Spleen (tissue), 7 donors: ENCODE measurements around the gene ZDHHC14.

Source experiments
- POLR2A ChIP-seq, 3 donors: fragments of 450-650 bp; IDR thresholded peaks; one replicate each; pipeline ENCODE4 v1.5.1; 2017; ENCODE audit warnings: antibody characterized with exemption in 3 of 3, mild to moderate bottlenecking in 1 of 3
- POLR2AphosphoS5 ChIP-seq, 3 donors: sonication (generic); formaldehyde crosslinking; IDR thresholded peaks; one replicate each; pipeline ENCODE4 v1.5.1; 2017; ENCODE audit warnings: antibody characterized with exemption in 3 of 3
- TF ChIP-seq, protein P1 (sequence below), 11 experiments: fragments of 200-600 bp in 7 of 11; fragments of 450-650 bp in 4 of 11; sonication (generic) in 4 of 11; IDR thresholded peaks in 8 of 11; conservative IDR thresholded peaks in 3 of 11; 1 replicate in 7 of 11; 2 replicates in 4 of 11; pipeline versions ENCODE4 v1.4.0 to v1.8.0; 2016 to 2021; ENCODE audit warnings: antibody characterized with exemption in 11 of 11, inconsistent platforms in 4 of 11, mild to moderate bottlenecking in 1 of 11
- donor health status: DM: no; HTN: no; CAD: no; lungs with moderate emphysema.
- donor health status: DM: no; HTN: no; CAD: no.
- donor health status: DM: no; HTN: no; CAD: no.

DNA sequence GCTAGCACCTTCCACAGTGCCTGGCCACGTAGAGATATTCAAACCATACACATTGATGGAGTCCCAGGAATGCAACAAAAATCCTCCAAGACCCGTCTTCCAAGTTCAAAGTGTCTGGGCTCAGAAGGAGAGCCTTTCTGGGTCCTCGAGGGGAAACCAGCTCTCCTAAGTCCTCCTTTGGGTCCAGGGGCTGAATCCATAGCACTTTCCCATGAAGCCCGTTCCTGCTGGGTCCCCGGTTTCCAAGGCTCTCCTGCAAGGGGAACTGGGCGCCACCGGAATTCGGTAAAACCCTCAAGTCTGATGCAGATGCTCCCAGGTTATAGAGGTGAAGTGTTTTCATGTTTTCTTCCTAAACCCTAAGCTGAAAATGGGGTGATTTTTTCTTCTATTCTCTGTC lies 340.8 kb downstream of the ZDHHC14 start:
- TF ChIP-seq, protein P1, sequence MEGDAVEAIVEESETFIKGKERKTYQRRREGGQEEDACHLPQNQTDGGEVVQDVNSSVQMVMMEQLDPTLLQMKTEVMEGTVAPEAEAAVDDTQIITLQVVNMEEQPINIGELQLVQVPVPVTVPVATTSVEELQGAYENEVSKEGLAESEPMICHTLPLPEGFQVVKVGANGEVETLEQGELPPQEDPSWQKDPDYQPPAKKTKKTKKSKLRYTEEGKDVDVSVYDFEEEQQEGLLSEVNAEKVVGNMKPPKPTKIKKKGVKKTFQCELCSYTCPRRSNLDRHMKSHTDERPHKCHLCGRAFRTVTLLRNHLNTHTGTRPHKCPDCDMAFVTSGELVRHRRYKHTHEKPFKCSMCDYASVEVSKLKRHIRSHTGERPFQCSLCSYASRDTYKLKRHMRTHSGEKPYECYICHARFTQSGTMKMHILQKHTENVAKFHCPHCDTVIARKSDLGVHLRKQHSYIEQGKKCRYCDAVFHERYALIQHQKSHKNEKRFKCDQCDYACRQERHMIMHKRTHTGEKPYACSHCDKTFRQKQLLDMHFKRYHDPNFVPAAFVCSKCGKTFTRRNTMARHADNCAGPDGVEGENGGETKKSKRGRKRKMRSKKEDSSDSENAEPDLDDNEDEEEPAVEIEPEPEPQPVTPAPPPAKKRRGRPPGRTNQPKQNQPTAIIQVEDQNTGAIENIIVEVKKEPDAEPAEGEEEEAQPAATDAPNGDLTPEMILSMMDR (IDR thresholded peaks at IDR 0.05 in 8 of 11, conservative IDR thresholded peaks at IDR 0.05 in 3 of 11): no peak
- TF ChIP-seq POLR2A (IDR thresholded peaks at IDR 0.05) (no peak), POLR2AphosphoS5 (IDR thresholded peaks at IDR 0.05) (no peak)
